GM12878 (cell line): Measurements from ENCODE around the gene SFXN4.
A peak's percentile ranks its signal among the peaks of the same experiment; 100 is the strongest.

Experiments used
- GABPA ChIP-seq: IDR thresholded peaks from 2 replicates; pipeline ENCODE4 v1.6.1; 2014; ENCODE audit warnings: antibody characterized with exemption, low read depth, mild to moderate bottlenecking, inconsistent platforms
- RAD21 ChIP-seq: IDR thresholded peaks from 2 replicates; pipeline ENCODE4 v1.6.1; 2011; ENCODE audit warnings: mild to moderate bottlenecking, low read depth, low read length, moderate library complexity; ENCODE audit not compliant: insufficient read depth
- SIN3A ChIP-seq: IDR thresholded peaks from 2 replicates; pipeline ENCODE4 v1.6.1; 2012; ENCODE audit warnings: low read depth, low read length, improper control_type of control experiment
- SIX5 ChIP-seq: IDR thresholded peaks from 2 replicates; pipeline ENCODE4 v1.6.1; 2011; ENCODE audit warnings: mild to moderate bottlenecking, low read depth, low read length, moderate library complexity; ENCODE audit not compliant: severe bottlenecking
- SP1 ChIP-seq: IDR thresholded peaks from one replicate; pipeline ENCODE4 v1.6.1; 2011; ENCODE audit warnings: low read depth, low read length
- SRF ChIP-seq, 2 experiments: IDR thresholded peaks; 2 replicates each; pipeline ENCODE4 v1.6.1; 2011; ENCODE audit warnings: low read depth in 2 of 2, low read length in 2 of 2, mild to moderate bottlenecking in 1 of 2, moderate library complexity in 1 of 2
- TAF1 ChIP-seq: IDR thresholded peaks from 2 replicates; pipeline ENCODE4 v1.6.1; 2011; ENCODE audit warnings: mild to moderate bottlenecking, low read depth, low read length, borderline replicate concordance
- ZZZ3 ChIP-seq: IDR thresholded peaks from 2 replicates; pipeline ENCODE4 v1.6.1; 2011; ENCODE audit warnings: low read depth; ENCODE audit not compliant: control insufficient read depth, insufficient read length
- TF ChIP-seq, protein P1 (sequence below), 3 experiments: IDR thresholded peaks in 2 of 3; conservative IDR thresholded peaks in 1 of 3; 2 replicates each; pipeline ENCODE4 v1.5.1; 2011; ENCODE audit warnings: low read depth in 3 of 3, low read length in 3 of 3, mild to moderate bottlenecking in 3 of 3, control low read depth in 2 of 3, moderate library complexity in 2 of 3, inconsistent platforms in 1 of 3, mixed read lengths in 1 of 3; ENCODE audit not compliant: control insufficient read depth in 2 of 3, insufficient read depth in 1 of 3; ENCODE audit errors: extremely low read depth in 1 of 3

DNA sequence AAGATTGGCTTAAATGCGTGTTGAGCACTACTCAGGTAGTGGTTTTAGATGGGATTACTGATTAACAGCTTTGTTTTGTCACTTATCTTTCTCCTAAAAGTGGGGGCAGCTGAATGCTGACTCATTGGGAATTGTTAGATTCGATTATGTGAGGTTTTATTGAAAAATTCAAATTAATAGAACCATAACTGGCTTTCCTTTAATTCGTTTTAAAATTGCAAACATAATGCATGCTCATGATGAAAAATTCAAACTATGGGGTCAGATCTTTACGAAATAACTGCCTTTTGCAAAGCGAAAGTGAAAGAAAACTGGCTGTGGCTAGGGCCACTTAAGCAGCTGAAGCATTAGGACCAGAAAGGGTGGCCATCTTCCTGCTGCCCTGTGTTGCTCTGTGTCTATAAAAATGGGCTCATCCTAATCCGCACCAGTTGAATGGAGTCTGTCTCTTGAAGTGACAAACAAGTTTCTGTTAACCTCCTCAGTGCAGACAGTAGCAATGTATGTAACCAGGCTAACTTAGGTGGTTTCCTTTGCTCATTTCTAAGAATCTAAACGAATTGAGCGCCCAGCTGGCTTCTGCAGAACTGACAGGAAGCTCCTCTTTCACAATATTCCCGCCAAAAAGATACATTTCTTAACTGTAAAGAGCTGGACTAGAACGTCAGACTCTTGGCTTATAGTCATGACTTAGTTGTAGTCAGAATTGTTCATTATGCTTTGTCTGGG is 33.8 kb downstream of the SFXN4 start:
- no peak for TF ChIP-seq SIN3A
- TF ChIP-seq SIX5, result no peak
- TF ChIP-seq SP1, result no peak
- TF ChIP-seq TAF1, result peak; percentile 30; the same call in 1 of the 2 replicates
- TF ChIP-seq ZZZ3, result no peak
- TF ChIP-seq, protein P1, sequence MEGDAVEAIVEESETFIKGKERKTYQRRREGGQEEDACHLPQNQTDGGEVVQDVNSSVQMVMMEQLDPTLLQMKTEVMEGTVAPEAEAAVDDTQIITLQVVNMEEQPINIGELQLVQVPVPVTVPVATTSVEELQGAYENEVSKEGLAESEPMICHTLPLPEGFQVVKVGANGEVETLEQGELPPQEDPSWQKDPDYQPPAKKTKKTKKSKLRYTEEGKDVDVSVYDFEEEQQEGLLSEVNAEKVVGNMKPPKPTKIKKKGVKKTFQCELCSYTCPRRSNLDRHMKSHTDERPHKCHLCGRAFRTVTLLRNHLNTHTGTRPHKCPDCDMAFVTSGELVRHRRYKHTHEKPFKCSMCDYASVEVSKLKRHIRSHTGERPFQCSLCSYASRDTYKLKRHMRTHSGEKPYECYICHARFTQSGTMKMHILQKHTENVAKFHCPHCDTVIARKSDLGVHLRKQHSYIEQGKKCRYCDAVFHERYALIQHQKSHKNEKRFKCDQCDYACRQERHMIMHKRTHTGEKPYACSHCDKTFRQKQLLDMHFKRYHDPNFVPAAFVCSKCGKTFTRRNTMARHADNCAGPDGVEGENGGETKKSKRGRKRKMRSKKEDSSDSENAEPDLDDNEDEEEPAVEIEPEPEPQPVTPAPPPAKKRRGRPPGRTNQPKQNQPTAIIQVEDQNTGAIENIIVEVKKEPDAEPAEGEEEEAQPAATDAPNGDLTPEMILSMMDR (IDR thresholded peaks at IDR 0.05 in 2 of 3, conservative IDR thresholded peaks at IDR 0.05 in 1 of 3; ENCODE audit: control insufficient read depth in 2 of 3, extremely low read depth in 1 of 3, insufficient read depth in 1 of 3, low read depth in 3 of 3, low read length in 3 of 3), result no peak
- no peak for TF ChIP-seq SRF (IDR thresholded peaks at IDR 0.05; ENCODE audit: low read depth in 2 of 2, low read length in 2 of 2)
- TF ChIP-seq RAD21, result no peak
- no peak for TF ChIP-seq GABPA
